AG04450 (cell line): ENCODE results near the gene LAMA5. TPM values are rescaled to one million over a fixed set of nuclear protein-coding genes. Genes with fewer than 3 reads are reported as not detected.

Source experiments
- CTCF ChIA-PET: fragments of 300-600, 350-600 bp; formaldehyde crosslinking; extraction: SDS; loops from one replicate; lab custom pipeline; 2022; ENCODE audit warnings: antibody characterized with exemption, inconsistent platforms; lab: Charles Lee
- POLR2A ChIA-PET: fragments of 350-600 bp; formaldehyde crosslinking; extraction: SDS; loops from one replicate; lab custom pipeline; 2021; ENCODE audit warnings: antibody characterized with exemption, inconsistent platforms; lab: Yijun Ruan, JAX
- DNase-seq: peaks from one replicate; pipeline ENCODE4 v3.0.0-alpha.2; 2011; ENCODE audit warnings: low read depth, low spot score
- H3K27ac ChIP-seq: one replicate; pipeline ENCODE4 v1.5.1; 2012; ENCODE audit warnings: low read depth, low read length, control low read depth
- H3K27me3 ChIP-seq: one replicate; pipeline ENCODE4 v1.6.0; 2012; ENCODE audit warnings: low read length; ENCODE audit not compliant: control insufficient read depth, insufficient read depth
- H3K4me3 ChIP-seq: 2 replicates; pipeline ENCODE4 v1.5.1; 2011; ENCODE audit warnings: mild to moderate bottlenecking, low read depth, low read length, control low read depth
- H3K9me3 ChIP-seq: 2 replicates; pipeline ENCODE4 v1.5.1; 2012; ENCODE audit warnings: low read length; ENCODE audit not compliant: control insufficient read depth, insufficient read depth
- polyA plus RNA-seq: library from polyadenylated mRNA; depleted of rRNA; stranded (reverse); fragments of >200 nt; gene quantifications from 2 replicates; pipeline ENCODE4 v1.2.3, GENCODE V29; 2011
- TF ChIP-seq, protein P1 (sequence below): IDR thresholded peaks from 2 replicates; pipeline ENCODE4 v1.5.1; 2011; ENCODE audit warnings: low read depth, low read length, control low read depth, inconsistent platforms

Gene LAMA5
- polyA plus RNA-seq, 1 experiment = 1.9 TPM

DNA sequence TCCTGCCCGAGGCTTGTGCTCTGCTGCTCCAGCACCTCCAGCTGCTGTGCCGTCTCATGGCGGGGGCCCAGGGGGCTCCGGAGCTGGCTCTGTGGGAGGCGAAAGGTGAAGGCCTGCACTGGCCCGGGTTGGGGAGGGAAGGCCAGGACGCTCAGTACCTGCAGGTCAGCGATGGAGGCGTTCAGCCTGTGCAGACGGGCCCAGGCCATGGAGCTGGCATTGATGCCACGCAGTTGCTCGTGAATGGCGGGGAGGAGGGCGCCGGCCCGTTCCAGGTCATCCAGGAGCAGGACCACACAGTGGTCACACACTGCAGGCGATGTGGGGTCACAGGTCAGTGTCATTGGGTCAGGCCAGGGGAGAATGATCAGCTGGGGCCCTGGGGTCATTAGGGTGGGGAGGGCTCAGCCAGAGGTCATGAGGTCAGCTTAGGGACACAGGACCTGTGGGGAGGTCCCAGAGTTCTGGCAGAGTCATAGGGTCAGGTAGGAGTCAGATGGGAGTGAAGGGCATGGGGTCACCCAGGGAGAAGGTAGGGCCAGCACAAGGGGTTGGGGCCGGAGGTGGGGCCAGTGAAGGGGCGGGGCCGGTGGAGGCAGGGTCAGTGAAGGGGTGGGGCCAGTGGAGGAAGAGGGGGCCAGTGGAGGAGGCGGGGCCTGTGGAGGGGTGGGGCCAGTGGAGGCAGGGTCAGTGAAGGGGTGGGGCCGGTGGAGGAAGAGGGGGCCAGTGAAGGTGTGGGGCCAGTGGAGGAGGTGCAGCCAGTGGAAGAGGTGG, 46.3 kb downstream of the LAMA5 start:
- Histone ChIP-seq H3K4me3 (no peak overlapping the region), H3K27me3 (no peaks in the 10 kb centered on the region), H3K27ac (no peak overlapping the region), H3K9me3 (peaks cover 25% of the 10 kb centered on the region; the same call in 1 of the 2 replicates)
- ChIA-PET CTCF (no interaction called here), POLR2A (no interaction called here)
- TF ChIP-seq, protein P1, sequence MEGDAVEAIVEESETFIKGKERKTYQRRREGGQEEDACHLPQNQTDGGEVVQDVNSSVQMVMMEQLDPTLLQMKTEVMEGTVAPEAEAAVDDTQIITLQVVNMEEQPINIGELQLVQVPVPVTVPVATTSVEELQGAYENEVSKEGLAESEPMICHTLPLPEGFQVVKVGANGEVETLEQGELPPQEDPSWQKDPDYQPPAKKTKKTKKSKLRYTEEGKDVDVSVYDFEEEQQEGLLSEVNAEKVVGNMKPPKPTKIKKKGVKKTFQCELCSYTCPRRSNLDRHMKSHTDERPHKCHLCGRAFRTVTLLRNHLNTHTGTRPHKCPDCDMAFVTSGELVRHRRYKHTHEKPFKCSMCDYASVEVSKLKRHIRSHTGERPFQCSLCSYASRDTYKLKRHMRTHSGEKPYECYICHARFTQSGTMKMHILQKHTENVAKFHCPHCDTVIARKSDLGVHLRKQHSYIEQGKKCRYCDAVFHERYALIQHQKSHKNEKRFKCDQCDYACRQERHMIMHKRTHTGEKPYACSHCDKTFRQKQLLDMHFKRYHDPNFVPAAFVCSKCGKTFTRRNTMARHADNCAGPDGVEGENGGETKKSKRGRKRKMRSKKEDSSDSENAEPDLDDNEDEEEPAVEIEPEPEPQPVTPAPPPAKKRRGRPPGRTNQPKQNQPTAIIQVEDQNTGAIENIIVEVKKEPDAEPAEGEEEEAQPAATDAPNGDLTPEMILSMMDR = no peak
- no peak for DNase-seq

DNA sequence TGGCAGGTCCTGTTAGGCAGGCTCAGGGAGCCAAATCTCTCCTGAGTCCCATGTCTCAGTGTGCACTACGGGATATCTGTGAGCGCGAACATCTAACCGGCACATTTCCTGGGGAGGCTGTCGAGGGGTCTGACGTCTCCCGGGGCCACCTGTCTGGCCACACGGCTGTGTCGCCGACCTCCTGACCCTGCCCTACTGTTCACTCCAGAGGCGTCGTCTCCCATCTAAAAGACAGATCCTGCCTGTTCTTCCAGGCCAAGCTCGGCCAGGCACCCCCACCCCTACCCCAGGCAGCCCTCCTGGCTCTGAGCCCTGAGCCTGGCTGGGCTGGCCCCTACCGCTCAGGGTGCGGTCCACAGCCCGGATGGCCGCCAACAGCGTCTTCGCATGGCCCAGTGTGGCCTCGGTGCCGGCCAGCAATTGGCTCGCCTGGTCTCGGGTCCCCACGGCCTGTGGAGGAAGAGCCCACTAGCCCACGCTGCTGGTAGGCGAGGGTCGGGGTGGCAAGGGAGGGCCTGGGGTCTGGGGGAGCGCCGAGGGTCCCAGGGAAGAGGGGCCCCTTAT, 47.7 kb downstream of the LAMA5 start:
- H3K9me3 ChIP-seq = peaks cover 25% of the 10 kb centered on the region; the same call in 1 of the 2 replicates
- no peak overlapping the region for H3K27ac ChIP-seq
- no peak overlapping the region for H3K4me3 ChIP-seq
- CTCF ChIA-PET = no interaction called here
- TF ChIP-seq, protein P1 = no peak
- POLR2A ChIA-PET = no interaction called here
- H3K27me3 ChIP-seq = no peaks in the 10 kb centered on the region
- DNase-seq = no peak

- Histone ChIP-seq H3K9me3 (peaks cover 25% of the 10 kb centered on the region; the same call in 1 of the 2 replicates), H3K27ac (no peak overlapping the region), H3K4me3 (no peak overlapping the region), H3K27me3 (no peaks in the 10 kb centered on the region)
- ChIA-PET CTCF (no interaction called here), POLR2A (no interaction called here)
- TF ChIP-seq, protein P1 = no peak
- DNase-seq = no peak
Measured at GRCh38 chr20:62318400-62319345, 48.4 kb downstream of the LAMA5 start.

- TF ChIP-seq, protein P1 = no peak
- no peak for DNase-seq
- ChIA-PET POLR2A (interaction anchor here (0.6 kb wide), 2 partner anchors 51 to 514 kb away, joined by 3 to 4 read pairs; no protein-coding TSS in a partner anchor), CTCF (no interaction called here)
- H3K27me3 ChIP-seq = no peaks in the 10 kb centered on the region
- H3K9me3 ChIP-seq = peaks cover 25% of the 10 kb centered on the region; the same call in 1 of the 2 replicates
- no peak overlapping the region for H3K27ac ChIP-seq
- no peak overlapping the region for H3K4me3 ChIP-seq
Measured at GRCh38 chr20:62317167-62317655, 49.9 kb downstream of the LAMA5 start.
